ENCODE results near the gene GDF10.

DNA sequence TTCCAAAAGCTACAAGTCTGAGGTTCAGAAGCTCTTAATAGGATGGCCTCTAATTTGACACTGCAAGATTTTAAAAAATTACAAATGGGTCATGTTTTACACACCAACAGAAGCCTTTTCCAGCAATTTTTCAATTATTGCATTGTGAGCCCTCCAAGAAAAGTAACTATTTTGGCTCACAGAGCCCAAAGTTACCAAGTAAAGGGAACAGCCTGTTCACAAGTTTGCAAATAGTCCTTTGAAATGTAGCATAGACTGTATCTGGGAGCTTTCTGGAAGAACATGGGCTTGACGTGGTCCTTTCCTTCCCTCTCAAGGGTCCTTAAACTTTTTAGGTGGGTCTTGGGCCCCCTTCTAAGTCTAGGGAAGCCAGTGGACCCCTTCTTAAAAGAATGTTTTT, 1.3 kb upstream of the GDF10 start:
- TF ChIP-seq ZNF460 (CRISPR knock-in tag; IDR thresholded peaks at IDR 0.05; ENCODE audit: borderline replicate concordance) (no peak), ESRRA (CRISPR knock-in tag; IDR thresholded peaks at IDR 0.05; ENCODE audit: low read depth) (no peak), JUND (CRISPR knock-in tag; IDR thresholded peaks at IDR 0.05) (no peak), MXI1 (IDR thresholded peaks at IDR 0.05; ENCODE audit: borderline replicate concordance, low read depth, low read length) (no peak), CREB1 (IDR thresholded peaks at IDR 0.05) (no peak), CREB1 (CRISPR knock-in tag; IDR thresholded peaks at IDR 0.05) (no peak), POLR2AphosphoS2 (IDR thresholded peaks at IDR 0.05; ENCODE audit: low read depth, low read length) (no peak), MTA1 (CRISPR knock-in tag; IDR thresholded peaks at IDR 0.05; ENCODE audit: borderline replicate concordance) (no peak), AKAP8 (CRISPR knock-in tag; IDR thresholded peaks at IDR 0.05) (no peak), KDM5B (CRISPR knock-in tag; IDR thresholded peaks at IDR 0.05; ENCODE audit: borderline replicate concordance) (no peak), MYNN (CRISPR knock-in tag; IDR thresholded peaks at IDR 0.05; ENCODE audit: low read depth) (no peak), ZNF766 (CRISPR knock-in tag; IDR thresholded peaks at IDR 0.05; ENCODE audit: borderline replicate concordance) (no peak)
- TF ChIP-seq, protein P1, sequence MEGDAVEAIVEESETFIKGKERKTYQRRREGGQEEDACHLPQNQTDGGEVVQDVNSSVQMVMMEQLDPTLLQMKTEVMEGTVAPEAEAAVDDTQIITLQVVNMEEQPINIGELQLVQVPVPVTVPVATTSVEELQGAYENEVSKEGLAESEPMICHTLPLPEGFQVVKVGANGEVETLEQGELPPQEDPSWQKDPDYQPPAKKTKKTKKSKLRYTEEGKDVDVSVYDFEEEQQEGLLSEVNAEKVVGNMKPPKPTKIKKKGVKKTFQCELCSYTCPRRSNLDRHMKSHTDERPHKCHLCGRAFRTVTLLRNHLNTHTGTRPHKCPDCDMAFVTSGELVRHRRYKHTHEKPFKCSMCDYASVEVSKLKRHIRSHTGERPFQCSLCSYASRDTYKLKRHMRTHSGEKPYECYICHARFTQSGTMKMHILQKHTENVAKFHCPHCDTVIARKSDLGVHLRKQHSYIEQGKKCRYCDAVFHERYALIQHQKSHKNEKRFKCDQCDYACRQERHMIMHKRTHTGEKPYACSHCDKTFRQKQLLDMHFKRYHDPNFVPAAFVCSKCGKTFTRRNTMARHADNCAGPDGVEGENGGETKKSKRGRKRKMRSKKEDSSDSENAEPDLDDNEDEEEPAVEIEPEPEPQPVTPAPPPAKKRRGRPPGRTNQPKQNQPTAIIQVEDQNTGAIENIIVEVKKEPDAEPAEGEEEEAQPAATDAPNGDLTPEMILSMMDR (CRISPR knock-in tag; IDR thresholded peaks at IDR 0.05) = no peak
- TF ChIP-seq, protein P2, sequence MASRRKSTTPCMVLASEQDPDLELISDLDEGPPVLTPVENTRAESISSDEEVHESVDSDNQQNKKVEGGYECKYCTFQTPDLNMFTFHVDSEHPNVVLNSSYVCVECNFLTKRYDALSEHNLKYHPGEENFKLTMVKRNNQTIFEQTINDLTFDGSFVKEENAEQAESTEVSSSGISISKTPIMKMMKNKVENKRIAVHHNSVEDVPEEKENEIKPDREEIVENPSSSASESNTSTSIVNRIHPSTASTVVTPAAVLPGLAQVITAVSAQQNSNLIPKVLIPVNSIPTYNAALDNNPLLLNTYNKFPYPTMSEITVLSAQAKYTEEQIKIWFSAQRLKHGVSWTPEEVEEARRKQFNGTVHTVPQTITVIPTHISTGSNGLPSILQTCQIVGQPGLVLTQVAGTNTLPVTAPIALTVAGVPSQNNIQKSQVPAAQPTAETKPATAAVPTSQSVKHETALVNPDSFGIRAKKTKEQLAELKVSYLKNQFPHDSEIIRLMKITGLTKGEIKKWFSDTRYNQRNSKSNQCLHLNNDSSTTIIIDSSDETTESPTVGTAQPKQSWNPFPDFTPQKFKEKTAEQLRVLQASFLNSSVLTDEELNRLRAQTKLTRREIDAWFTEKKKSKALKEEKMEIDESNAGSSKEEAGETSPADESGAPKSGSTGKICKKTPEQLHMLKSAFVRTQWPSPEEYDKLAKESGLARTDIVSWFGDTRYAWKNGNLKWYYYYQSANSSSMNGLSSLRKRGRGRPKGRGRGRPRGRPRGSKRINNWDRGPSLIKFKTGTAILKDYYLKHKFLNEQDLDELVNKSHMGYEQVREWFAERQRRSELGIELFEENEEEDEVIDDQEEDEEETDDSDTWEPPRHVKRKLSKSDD (CRISPR knock-in tag; IDR thresholded peaks at IDR 0.05; ENCODE audit: low read depth) = no peak
- TF ChIP-seq, protein P3, sequence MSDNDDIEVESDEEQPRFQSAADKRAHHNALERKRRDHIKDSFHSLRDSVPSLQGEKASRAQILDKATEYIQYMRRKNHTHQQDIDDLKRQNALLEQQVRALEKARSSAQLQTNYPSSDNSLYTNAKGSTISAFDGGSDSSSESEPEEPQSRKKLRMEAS (IDR thresholded peaks at IDR 0.05) = no peak

Data from HepG2 (cell line).